ENCODE results near the gene CRYBG1.
"Not testable (repeated sequence)": the region's sequence is repeated elsewhere in the genome, so short reads cannot be mapped to it uniquely, and the experiment has no call there.

The CRYBG1 gene

GRCh38 chr6:106558364-106558763, 197.8 kb downstream of the CRYBG1 start:
- no peak for DNase-seq

GRCh38 chr6:106559659-106560058, 199.1 kb downstream of the CRYBG1 start:
- not testable (repeated sequence) for DNase-seq

GRCh38 chr6:106560996-106561685, 200.6 kb downstream of the CRYBG1 start:
- no peak for DNase-seq

- DNase-seq = no peak
Observed at GRCh38 chr6:106561686-106562405, 201.3 kb downstream of the CRYBG1 start.

- no peak for DNase-seq
Observed at GRCh38 chr6:106563614-106564013, 203.1 kb downstream of the CRYBG1 start.

- DNase-seq = no peak
Observed at GRCh38 chr6:106564476-106564875, 204.0 kb downstream of the CRYBG1 start.

- no peak for DNase-seq
Observed at GRCh38 chr6:106568530-106568929, 208.0 kb downstream of the CRYBG1 start.

GRCh38 chr6:106569428-106569827, 208.9 kb downstream of the CRYBG1 start:
- DNase-seq = no peak

GRCh38 chr6:106572436-106572835, 211.9 kb downstream of the CRYBG1 start:
- DNase-seq = no peak

GRCh38 chr6:106572875-106573585, 212.5 kb downstream of the CRYBG1 start:
- no peak for DNase-seq

GRCh38 chr6:106574741-106575458, 214.4 kb downstream of the CRYBG1 start:
- no peak for DNase-seq

GRCh38 chr6:106579281-106579680, 218.8 kb downstream of the CRYBG1 start:
- no peak for DNase-seq

- no peak for DNase-seq
Observed at GRCh38 chr6:106581468-106581867, 221.0 kb downstream of the CRYBG1 start.

- DNase-seq = no peak
Observed at GRCh38 chr6:106586815-106587415, 226.4 kb downstream of the CRYBG1 start.

GRCh38 chr6:106588937-106589336, 228.4 kb downstream of the CRYBG1 start:
- not testable (repeated sequence) for DNase-seq

GRCh38 chr6:106591111-106591825, 230.8 kb downstream of the CRYBG1 start:
- no peak for DNase-seq

GRCh38 chr6:106599440-106599839, 238.9 kb downstream of the CRYBG1 start:
- DNase-seq = no peak

GRCh38 chr6:106600329-106600728, 239.8 kb downstream of the CRYBG1 start:
- no peak for DNase-seq

GRCh38 chr6:106608080-106608668, 247.7 kb downstream of the CRYBG1 start:
- DNase-seq = peak; percentile 68

- peak; percentile 4 for DNase-seq
Observed at GRCh38 chr6:106609699-106610098, 249.2 kb downstream of the CRYBG1 start.

- no peak for DNase-seq
Observed at GRCh38 chr6:106611030-106611429, 250.5 kb downstream of the CRYBG1 start.

Measured in NCI-H2029 treated with DMSO at 0.1 percent for 48 hours (cell line).